Measurements from ENCODE around the gene EP400.
A peak's percentile ranks its signal among the peaks of the same experiment; 100 is the strongest.

Gene EP400

GRCh38 chr12:131949431-131950181 is at the start of gene EP400:
TSS of gene EP400 (plus strand) at chr12:131949942. CDS start at chr12:131960620, 10,678 bp downstream.
- peak within 1 kb of the TSS; percentile 78 for H3K27ac ChIP-seq (ENCODE audit: low read depth, low read length)

DNA sequence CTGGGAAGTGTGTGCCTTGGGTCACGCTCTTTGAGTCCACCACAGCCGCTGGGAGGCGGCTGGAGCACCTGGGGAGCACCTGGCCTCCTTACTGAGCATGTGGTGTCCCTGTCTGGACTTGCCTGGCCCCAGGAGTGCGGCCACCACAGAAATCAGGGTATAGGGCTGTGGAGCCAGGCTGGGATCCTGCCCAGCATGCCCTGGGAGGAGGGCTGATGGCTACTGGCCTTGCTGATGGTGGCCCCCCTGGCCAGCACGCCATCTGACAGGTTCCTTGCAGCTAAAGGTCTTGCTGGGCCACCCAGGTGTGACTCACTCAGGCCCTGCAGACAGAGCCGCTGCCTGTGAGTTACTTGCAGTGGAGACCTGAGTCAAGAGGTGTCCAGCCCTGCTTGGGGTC is 49.3 kb upstream of the EP400 start:
- Histone ChIP-seq H3K27ac (ENCODE audit: low read depth, low read length) (no peak overlapping the region), H3K36me3 (ENCODE audit: insufficient read depth, low read length) (peaks cover 14% of the 10 kb centered on the region), H3K9me3 (ENCODE audit: low read length) (no peaks in the 10 kb centered on the region), H3K27me3 (ENCODE audit: control insufficient read depth in 1 of 2, insufficient read depth in 2 of 2, low read length in 2 of 2) (no peaks in the 10 kb centered on the region), H3K4me1 (ENCODE audit: insufficient read depth, low read length) (peaks cover 43% of the 10 kb centered on the region), H3K4me3 (ENCODE audit: low read depth in 1 of 2, low read length in 2 of 2) (no peak overlapping the region), H3K9ac (ENCODE audit: low read length) (no peak overlapping the region)

More at GRCh38 chr12:131949431-131950181, at the start of gene EP400:
- no peaks in the 10 kb centered on the region for H3K36me3 ChIP-seq (ENCODE audit: insufficient read depth, low read length)
- no peaks in the 10 kb centered on the region for H3K9me3 ChIP-seq (ENCODE audit: low read length)
- H3K9ac ChIP-seq (ENCODE audit: low read length) = peak within 1 kb of the TSS; percentile 65
- H3K27me3 ChIP-seq (ENCODE audit: control insufficient read depth in 1 of 2, insufficient read depth in 2 of 2, low read length in 2 of 2) = no peaks in the 10 kb centered on the region
- peak within 1 kb of the TSS; percentile 77 to 99 for H3K4me3 ChIP-seq (ENCODE audit: low read depth in 1 of 2, low read length in 2 of 2)
- no peaks in the 10 kb centered on the region for H3K4me1 ChIP-seq (ENCODE audit: insufficient read depth, low read length)

DNA sequence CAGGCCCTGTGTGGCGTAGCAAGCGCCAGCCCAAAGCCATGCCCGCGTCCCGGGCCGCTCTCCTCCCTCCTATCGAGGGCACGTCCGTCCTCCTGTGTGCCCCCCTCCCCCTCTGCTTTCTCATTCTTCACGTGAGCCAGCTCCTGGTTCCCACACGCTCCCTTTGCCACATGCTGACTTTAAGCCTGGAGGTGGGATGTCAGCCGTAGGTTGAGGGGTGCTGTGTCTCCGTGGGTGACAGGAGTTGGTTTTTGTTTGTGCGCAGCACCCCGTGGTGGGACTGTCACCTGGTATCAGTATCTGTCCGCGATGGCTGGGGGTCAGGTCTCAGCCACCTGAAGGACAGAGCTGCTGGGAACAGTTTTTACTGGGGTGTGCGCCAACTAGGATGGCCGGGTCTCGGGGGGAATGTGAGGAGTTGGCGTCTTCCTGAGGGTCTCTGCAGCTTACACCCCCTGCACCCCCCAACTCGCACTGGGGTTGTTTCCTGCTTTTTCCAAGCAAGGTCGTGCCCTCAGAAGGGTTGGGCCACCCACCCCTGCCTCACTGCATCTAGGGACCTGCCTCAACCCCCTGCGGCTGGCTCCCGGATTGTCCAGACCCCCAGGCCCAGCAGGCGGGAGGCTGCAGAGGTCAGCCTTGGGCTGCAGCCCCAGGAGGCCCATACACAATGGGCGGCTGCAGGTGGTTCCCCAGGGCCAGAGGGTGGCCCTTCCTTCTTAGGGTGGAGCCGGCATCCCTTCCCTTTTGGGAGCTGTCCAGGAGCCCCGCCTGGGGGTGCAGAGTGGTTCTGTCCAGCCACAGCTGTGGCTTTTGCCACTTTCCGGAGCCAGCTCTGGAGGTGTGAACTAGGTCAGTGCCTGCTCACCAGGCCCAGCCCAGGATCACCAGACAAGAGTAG is 48.1 kb upstream of the EP400 start:
- H3K9ac ChIP-seq (ENCODE audit: low read length) = no peak overlapping the region
- no peaks in the 10 kb centered on the region for H3K9me3 ChIP-seq (ENCODE audit: low read length)
- no peak overlapping the region for H3K4me3 ChIP-seq (ENCODE audit: low read depth in 1 of 2, low read length in 2 of 2)
- peaks cover 42% of the 10 kb centered on the region for H3K4me1 ChIP-seq (ENCODE audit: insufficient read depth, low read length)
- peaks cover 16% of the 10 kb centered on the region for H3K36me3 ChIP-seq (ENCODE audit: insufficient read depth, low read length)
- no peak overlapping the region for H3K27ac ChIP-seq (ENCODE audit: low read depth, low read length)
- H3K27me3 ChIP-seq (ENCODE audit: control insufficient read depth in 1 of 2, insufficient read depth in 2 of 2, low read length in 2 of 2) = no peaks in the 10 kb centered on the region

- Histone ChIP-seq H3K9me3 (ENCODE audit: low read length) (no peaks in the 10 kb centered on the region), H3K36me3 (ENCODE audit: insufficient read depth, low read length) (peaks cover 16% of the 10 kb centered on the region), H3K4me1 (ENCODE audit: insufficient read depth, low read length) (peaks cover 33% of the 10 kb centered on the region), H3K27me3 (ENCODE audit: control insufficient read depth in 1 of 2, insufficient read depth in 2 of 2, low read length in 2 of 2) (no peaks in the 10 kb centered on the region), H3K27ac (ENCODE audit: low read depth, low read length) (no peak overlapping the region), H3K4me3 (ENCODE audit: low read depth in 1 of 2, low read length in 2 of 2) (no peak overlapping the region), H3K9ac (ENCODE audit: low read length) (no peak overlapping the region)
These were observed 47.2 kb upstream of the EP400 start for GRCh38 chr12:131902332-131903241.

GRCh38 chr12:131903270-131904255 is 46.2 kb upstream of the EP400 start:
- H3K27ac ChIP-seq (ENCODE audit: low read depth, low read length) = no peak overlapping the region
- peaks cover 12% of the 10 kb centered on the region for H3K36me3 ChIP-seq (ENCODE audit: insufficient read depth, low read length)

DNA sequence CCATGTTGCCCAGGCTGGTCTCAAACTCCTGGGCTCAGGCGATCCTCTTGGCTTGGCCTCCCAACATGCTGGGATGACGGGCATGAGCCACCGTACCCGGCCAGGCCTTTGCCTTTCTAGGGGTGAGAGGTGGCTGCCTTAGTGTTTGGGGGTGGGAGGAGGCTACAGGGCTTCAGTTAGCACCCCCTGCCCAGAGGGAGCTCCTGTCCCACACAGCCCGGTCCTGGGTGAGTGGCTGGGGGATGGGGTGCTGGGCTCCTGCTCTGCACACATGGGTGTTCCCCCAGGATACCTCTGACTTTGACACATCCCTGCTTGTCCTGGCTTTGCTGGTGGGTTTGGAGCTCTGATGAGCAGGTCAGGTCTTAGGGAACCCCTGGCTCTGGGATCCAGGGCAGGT is 45.4 kb upstream of the EP400 start:
- H3K27ac ChIP-seq (ENCODE audit: low read depth, low read length) = no peak overlapping the region
- peaks cover 12% of the 10 kb centered on the region for H3K36me3 ChIP-seq (ENCODE audit: insufficient read depth, low read length)
- H3K9me3 ChIP-seq (ENCODE audit: low read length) = no peaks in the 10 kb centered on the region
- H3K4me3 ChIP-seq (ENCODE audit: low read depth in 1 of 2, low read length in 2 of 2) = no peak overlapping the region
- no peak overlapping the region for H3K9ac ChIP-seq (ENCODE audit: low read length)
- H3K27me3 ChIP-seq (ENCODE audit: control insufficient read depth in 1 of 2, insufficient read depth in 2 of 2, low read length in 2 of 2) = no peaks in the 10 kb centered on the region
- H3K4me1 ChIP-seq (ENCODE audit: insufficient read depth, low read length) = peaks cover 27% of the 10 kb centered on the region

More at GRCh38 chr12:131903270-131904255, 46.2 kb upstream of the EP400 start:
- Histone ChIP-seq H3K4me1 (ENCODE audit: insufficient read depth, low read length) (peaks cover 27% of the 10 kb centered on the region), H3K4me3 (ENCODE audit: low read depth in 1 of 2, low read length in 2 of 2) (no peak overlapping the region), H3K9me3 (ENCODE audit: low read length) (no peaks in the 10 kb centered on the region), H3K27me3 (ENCODE audit: control insufficient read depth in 1 of 2, insufficient read depth in 2 of 2, low read length in 2 of 2) (no peaks in the 10 kb centered on the region), H3K9ac (ENCODE audit: low read length) (no peak overlapping the region)

GRCh38 chr12:131905081-131905629 is 44.6 kb upstream of the EP400 start:
- Histone ChIP-seq H3K4me1 (ENCODE audit: insufficient read depth, low read length) (peaks cover 27% of the 10 kb centered on the region), H3K27ac (ENCODE audit: low read depth, low read length) (no peak overlapping the region), H3K4me3 (ENCODE audit: low read depth in 1 of 2, low read length in 2 of 2) (no peak overlapping the region), H3K27me3 (ENCODE audit: control insufficient read depth in 1 of 2, insufficient read depth in 2 of 2, low read length in 2 of 2) (no peaks in the 10 kb centered on the region), H3K9me3 (ENCODE audit: low read length) (no peaks in the 10 kb centered on the region), H3K9ac (ENCODE audit: low read length) (no peak overlapping the region), H3K36me3 (ENCODE audit: insufficient read depth, low read length) (peaks cover 18% of the 10 kb centered on the region)

GRCh38 chr12:131905630-131906091 is 44.1 kb upstream of the EP400 start:
- Histone ChIP-seq H3K4me3 (ENCODE audit: low read depth in 1 of 2, low read length in 2 of 2) (no peak overlapping the region), H3K4me1 (ENCODE audit: insufficient read depth, low read length) (peaks cover 27% of the 10 kb centered on the region), H3K27me3 (ENCODE audit: control insufficient read depth in 1 of 2, insufficient read depth in 2 of 2, low read length in 2 of 2) (no peaks in the 10 kb centered on the region), H3K9me3 (ENCODE audit: low read length) (no peaks in the 10 kb centered on the region), H3K36me3 (ENCODE audit: insufficient read depth, low read length) (peaks cover 23% of the 10 kb centered on the region), H3K9ac (ENCODE audit: low read length) (no peak overlapping the region), H3K27ac (ENCODE audit: low read depth, low read length) (no peak overlapping the region)

DNA sequence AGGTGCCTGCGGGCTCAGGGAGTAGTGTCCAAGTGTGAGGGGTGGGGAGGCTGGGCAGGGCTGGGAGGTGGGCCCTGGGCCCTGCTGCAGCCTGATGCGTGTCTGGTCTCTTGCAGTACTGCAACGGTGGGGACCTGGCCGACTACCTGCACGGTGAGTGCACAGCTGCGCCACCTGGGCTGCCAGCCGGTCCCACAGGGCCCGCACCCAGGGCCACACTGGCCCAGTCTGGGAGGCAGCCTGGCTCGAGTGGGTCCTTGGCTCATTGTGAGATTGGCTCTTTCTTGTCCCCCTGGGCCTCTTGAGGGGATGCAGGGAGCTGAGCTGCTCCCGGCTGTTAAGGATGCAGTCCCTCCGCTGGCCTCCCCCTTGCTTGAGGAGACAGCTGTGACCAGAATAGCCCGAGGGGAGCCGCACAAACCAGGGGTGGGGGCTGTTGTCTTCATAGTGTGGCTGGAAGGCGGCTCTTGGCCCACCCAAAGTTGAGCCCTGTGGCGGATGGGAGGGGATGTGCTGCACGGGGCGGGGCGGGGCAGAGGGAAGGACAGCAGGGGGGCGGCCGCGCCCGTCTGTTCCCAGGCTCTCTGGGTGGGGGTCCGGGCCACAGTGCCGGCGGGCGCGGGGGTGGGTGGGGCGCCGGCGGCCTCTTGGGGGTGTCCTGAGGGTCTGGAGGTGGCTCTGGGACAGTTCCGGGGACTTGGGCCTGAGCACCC is 42.2 kb upstream of the EP400 start:
- no peak overlapping the region for H3K27ac ChIP-seq (ENCODE audit: low read depth, low read length)
- no peak overlapping the region for H3K9ac ChIP-seq (ENCODE audit: low read length)
- no peaks in the 10 kb centered on the region for H3K27me3 ChIP-seq (ENCODE audit: control insufficient read depth in 1 of 2, insufficient read depth in 2 of 2, low read length in 2 of 2)
- peaks cover 23% of the 10 kb centered on the region for H3K4me1 ChIP-seq (ENCODE audit: insufficient read depth, low read length)
- H3K36me3 ChIP-seq (ENCODE audit: insufficient read depth, low read length) = peaks cover 41% of the 10 kb centered on the region
- no peaks in the 10 kb centered on the region for H3K9me3 ChIP-seq (ENCODE audit: low read length)
- H3K4me3 ChIP-seq (ENCODE audit: low read depth in 1 of 2, low read length in 2 of 2) = no peak overlapping the region
